ENCODE data around the gene CHST1.

CHST1 gene

DNA sequence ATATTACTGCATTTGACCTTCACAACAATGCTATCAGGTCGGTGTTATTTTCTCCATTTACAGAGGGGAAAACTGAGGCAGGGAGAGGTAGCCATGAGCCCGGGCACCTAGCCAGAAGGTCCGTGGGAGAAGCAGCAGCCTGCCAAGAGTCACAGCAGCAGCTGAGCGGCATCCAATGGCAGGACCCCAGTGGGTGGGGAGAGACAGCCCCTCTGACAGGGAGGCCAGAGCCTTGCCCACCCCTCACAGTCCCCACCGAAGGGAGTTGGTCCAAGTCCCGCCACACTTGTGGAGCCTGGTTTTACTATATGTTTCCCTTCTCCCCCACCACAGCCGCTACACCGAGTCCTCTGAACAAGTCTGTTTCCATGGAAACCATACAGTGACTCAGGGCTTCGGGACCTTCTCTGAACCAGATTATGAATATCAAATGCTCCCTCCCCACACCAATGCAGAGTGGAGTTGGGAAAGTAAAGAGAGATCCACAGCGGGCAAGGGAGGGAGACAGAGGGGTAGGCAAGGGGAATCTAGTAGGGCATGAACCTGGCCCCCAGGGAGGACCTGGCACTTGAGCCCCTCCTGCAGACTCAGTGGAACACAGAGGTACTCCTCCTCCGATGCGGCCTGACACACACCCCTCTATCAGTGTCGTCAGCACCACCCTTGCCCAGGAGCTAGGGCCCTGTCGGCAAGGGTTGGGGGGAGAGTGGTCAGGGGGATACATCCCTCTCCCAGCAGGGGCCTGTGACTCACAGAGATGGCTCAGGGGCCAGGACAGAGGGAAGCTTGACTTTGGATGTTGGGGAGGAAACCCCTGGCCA, 2.5 kb downstream of the CHST1 start:
- TF ChIP-seq ESRRG (CRISPR knock-in tag; IDR thresholded peaks at IDR 0.05) (no peak), ZNF70 (CRISPR knock-in tag; IDR thresholded peaks at IDR 0.05) (no peak), ZC3H10 (CRISPR knock-in tag; IDR thresholded peaks at IDR 0.05) (no peak), ZNF565 (CRISPR knock-in tag; conservative IDR thresholded peaks at IDR 0.05; ENCODE audit: low read depth) (no peak), SNAI2 (CRISPR knock-in tag; IDR thresholded peaks at IDR 0.05) (no peak), BACH2 (CRISPR knock-in tag; IDR thresholded peaks at IDR 0.05; ENCODE audit: borderline replicate concordance) (no peak), ARNTL (CRISPR knock-in tag; IDR thresholded peaks at IDR 0.05; ENCODE audit: borderline replicate concordance, low read depth) (no peak), GLIS3 (CRISPR knock-in tag; IDR thresholded peaks at IDR 0.05) (no peak), PPARA (CRISPR knock-in tag; IDR thresholded peaks at IDR 0.05; ENCODE audit: borderline replicate concordance) (no peak), ZFP3 (CRISPR knock-in tag; IDR thresholded peaks at IDR 0.05) (no peak), CSDC2 (CRISPR knock-in tag; IDR thresholded peaks at IDR 0.05) (no peak), TOX (CRISPR knock-in tag; IDR thresholded peaks at IDR 0.05; ENCODE audit: borderline replicate concordance) (no peak), ZFP30 (CRISPR knock-in tag; IDR thresholded peaks at IDR 0.05) (no peak)
- TF ChIP-seq, protein P1, sequence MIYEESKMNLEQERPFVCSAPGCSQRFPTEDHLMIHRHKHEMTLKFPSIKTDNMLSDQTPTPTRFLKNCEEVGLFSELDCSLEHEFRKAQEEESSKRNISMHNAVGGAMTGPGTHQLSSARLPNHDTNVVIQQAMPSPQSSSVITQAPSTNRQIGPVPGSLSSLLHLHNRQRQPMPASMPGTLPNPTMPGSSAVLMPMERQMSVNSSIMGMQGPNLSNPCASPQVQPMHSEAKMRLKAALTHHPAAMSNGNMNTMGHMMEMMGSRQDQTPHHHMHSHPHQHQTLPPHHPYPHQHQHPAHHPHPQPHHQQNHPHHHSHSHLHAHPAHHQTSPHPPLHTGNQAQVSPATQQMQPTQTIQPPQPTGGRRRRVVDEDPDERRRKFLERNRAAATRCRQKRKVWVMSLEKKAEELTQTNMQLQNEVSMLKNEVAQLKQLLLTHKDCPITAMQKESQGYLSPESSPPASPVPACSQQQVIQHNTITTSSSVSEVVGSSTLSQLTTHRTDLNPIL (CRISPR knock-in tag; IDR thresholded peaks at IDR 0.05; ENCODE audit: low read depth): no peak
- TF ChIP-seq, protein P2, sequence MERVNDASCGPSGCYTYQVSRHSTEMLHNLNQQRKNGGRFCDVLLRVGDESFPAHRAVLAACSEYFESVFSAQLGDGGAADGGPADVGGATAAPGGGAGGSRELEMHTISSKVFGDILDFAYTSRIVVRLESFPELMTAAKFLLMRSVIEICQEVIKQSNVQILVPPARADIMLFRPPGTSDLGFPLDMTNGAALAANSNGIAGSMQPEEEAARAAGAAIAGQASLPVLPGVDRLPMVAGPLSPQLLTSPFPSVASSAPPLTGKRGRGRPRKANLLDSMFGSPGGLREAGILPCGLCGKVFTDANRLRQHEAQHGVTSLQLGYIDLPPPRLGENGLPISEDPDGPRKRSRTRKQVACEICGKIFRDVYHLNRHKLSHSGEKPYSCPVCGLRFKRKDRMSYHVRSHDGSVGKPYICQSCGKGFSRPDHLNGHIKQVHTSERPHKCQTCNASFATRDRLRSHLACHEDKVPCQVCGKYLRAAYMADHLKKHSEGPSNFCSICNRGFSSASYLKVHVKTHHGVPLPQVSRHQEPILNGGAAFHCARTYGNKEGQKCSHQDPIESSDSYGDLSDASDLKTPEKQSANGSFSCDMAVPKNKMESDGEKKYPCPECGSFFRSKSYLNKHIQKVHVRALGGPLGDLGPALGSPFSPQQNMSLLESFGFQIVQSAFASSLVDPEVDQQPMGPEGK (CRISPR knock-in tag; IDR thresholded peaks at IDR 0.05; ENCODE audit: borderline replicate concordance): no peak
- TF ChIP-seq, protein P3, sequence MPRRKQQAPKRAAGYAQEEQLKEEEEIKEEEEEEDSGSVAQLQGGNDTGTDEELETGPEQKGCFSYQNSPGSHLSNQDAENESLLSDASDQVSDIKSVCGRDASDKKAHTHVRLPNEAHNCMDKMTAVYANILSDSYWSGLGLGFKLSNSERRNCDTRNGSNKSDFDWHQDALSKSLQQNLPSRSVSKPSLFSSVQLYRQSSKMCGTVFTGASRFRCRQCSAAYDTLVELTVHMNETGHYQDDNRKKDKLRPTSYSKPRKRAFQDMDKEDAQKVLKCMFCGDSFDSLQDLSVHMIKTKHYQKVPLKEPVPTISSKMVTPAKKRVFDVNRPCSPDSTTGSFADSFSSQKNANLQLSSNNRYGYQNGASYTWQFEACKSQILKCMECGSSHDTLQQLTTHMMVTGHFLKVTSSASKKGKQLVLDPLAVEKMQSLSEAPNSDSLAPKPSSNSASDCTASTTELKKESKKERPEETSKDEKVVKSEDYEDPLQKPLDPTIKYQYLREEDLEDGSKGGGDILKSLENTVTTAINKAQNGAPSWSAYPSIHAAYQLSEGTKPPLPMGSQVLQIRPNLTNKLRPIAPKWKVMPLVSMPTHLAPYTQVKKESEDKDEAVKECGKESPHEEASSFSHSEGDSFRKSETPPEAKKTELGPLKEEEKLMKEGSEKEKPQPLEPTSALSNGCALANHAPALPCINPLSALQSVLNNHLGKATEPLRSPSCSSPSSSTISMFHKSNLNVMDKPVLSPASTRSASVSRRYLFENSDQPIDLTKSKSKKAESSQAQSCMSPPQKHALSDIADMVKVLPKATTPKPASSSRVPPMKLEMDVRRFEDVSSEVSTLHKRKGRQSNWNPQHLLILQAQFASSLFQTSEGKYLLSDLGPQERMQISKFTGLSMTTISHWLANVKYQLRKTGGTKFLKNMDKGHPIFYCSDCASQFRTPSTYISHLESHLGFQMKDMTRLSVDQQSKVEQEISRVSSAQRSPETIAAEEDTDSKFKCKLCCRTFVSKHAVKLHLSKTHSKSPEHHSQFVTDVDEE (CRISPR knock-in tag; IDR thresholded peaks at IDR 0.05): no peak
- TF ChIP-seq, protein P4, sequence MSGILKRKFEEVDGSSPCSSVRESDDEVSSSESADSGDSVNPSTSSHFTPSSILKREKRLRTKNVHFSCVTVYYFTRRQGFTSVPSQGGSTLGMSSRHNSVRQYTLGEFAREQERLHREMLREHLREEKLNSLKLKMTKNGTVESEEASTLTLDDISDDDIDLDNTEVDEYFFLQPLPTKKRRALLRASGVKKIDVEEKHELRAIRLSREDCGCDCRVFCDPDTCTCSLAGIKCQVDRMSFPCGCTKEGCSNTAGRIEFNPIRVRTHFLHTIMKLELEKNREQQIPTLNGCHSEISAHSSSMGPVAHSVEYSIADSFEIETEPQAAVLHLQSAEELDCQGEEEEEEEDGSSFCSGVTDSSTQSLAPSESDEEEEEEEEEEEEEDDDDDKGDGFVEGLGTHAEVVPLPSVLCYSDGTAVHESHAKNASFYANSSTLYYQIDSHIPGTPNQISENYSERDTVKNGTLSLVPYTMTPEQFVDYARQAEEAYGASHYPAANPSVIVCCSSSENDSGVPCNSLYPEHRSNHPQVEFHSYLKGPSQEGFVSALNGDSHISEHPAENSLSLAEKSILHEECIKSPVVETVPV (CRISPR knock-in tag; IDR thresholded peaks at IDR 0.05): no peak
- TF ChIP-seq, protein P5, sequence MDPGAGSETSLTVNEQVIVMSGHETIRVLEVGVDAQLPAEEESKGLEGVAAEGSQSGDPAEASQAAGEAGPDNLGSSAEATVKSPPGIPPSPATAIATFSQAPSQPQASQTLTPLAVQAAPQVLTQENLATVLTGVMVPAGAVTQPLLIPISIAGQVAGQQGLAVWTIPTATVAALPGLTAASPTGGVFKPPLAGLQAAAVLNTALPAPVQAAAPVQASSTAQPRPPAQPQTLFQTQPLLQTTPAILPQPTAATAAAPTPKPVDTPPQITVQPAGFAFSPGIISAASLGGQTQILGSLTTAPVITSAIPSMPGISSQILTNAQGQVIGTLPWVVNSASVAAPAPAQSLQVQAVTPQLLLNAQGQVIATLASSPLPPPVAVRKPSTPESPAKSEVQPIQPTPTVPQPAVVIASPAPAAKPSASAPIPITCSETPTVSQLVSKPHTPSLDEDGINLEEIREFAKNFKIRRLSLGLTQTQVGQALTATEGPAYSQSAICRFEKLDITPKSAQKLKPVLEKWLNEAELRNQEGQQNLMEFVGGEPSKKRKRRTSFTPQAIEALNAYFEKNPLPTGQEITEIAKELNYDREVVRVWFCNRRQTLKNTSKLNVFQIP (CRISPR knock-in tag; IDR thresholded peaks at IDR 0.05; ENCODE audit: borderline replicate concordance, low read depth): no peak
- peak; percentile 78 for ATAC-seq

DNA sequence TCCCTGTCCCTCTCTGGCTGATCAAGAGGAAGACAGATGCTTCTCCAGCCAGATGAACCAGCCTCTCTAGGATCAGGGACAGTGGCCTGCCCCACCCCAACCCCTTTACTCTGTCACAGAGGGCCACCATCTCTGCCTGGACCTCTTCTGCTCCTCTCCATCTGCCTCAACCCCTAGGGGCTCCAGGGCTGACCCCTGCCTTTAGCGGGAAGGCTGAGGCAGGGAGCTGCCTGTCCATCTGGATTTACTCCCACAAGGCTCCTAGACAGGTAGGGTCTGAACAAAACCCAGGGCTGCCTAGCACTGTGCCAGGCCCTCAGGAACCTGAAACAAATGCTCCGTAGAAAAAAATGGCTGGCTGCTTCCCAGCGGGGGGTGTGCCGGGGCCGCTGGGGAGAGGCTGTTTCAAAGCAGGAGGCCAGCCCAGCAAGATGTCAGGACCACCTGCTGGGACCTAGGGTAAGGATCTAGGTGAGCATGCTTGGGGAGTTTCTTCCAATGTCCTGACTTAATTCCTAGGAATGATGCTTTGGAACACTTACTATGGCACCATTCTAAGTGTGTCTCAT, 3.2 kb downstream of the CHST1 start:
- TF ChIP-seq ZFP30 (CRISPR knock-in tag; IDR thresholded peaks at IDR 0.05) (no peak), BACH2 (CRISPR knock-in tag; IDR thresholded peaks at IDR 0.05; ENCODE audit: borderline replicate concordance) (no peak), PPARA (CRISPR knock-in tag; IDR thresholded peaks at IDR 0.05; ENCODE audit: borderline replicate concordance) (no peak), RARB (CRISPR knock-in tag; IDR thresholded peaks at IDR 0.05) (no peak), ZNF565 (CRISPR knock-in tag; conservative IDR thresholded peaks at IDR 0.05; ENCODE audit: low read depth) (no peak), SNAI2 (CRISPR knock-in tag; IDR thresholded peaks at IDR 0.05) (no peak), ESRRG (CRISPR knock-in tag; IDR thresholded peaks at IDR 0.05) (no peak), ZC3H10 (CRISPR knock-in tag; IDR thresholded peaks at IDR 0.05) (no peak), ISL1 (CRISPR knock-in tag; IDR thresholded peaks at IDR 0.05) (no peak)
- TF ChIP-seq, protein P2 (CRISPR knock-in tag; IDR thresholded peaks at IDR 0.05; ENCODE audit: borderline replicate concordance): no peak
- TF ChIP-seq, protein P5 (CRISPR knock-in tag; IDR thresholded peaks at IDR 0.05; ENCODE audit: borderline replicate concordance, low read depth): no peak
- TF ChIP-seq, protein P3 (CRISPR knock-in tag; IDR thresholded peaks at IDR 0.05): no peak
- no peak for ATAC-seq
